ENCODE measurements around the gene ADO. TPM values are rescaled to one million over a fixed set of nuclear protein-coding genes. Genes with fewer than 3 reads are reported as not detected.

The ADO gene
- total and polyA plus RNA-seq, 10 of the 15 experiments (the other 5 are each of a cell fraction or from before 2014, with no cell fraction given), result 4.3 to 44.6 (median 18.7) TPM

Other genes starting within 250 kb of the ADO start
- 18.7 and 19.1 TPM in 2 replicates for gene EGR2, start 11.6 kb downstream of the ADO start, total RNA-seq (2014; rRNA removed)
- gene EGR2, start 11.6 kb downstream of the ADO start, total RNA-seq (2014; rRNA removed; fragmentation: Illumina TruSeq; extraction: Trizol), result 13.0 and 14.1 TPM in 2 replicates
- gene EGR2, start 11.6 kb downstream of the ADO start, total RNA-seq (2021), result 24.8 and 28.2 TPM in 2 replicates
- gene EGR2, start 11.6 kb downstream of the ADO start, polyA plus RNA-seq (2011; rRNA removed), result 40.7 and 56.5 TPM in 2 replicates
- gene EGR2, start 11.6 kb downstream of the ADO start, polyA plus RNA-seq (2014; fragmentation: Illumina TruSeq; extraction: Trizol), result 20.0 and 21.9 TPM in 2 replicates
- 10 to 100 TPM in 1 of 2 experiments, 1 to 10 TPM in 1; 8.3 to 14.0 TPM for gene EGR2, start 11.6 kb downstream of the ADO start, polyA plus RNA-seq (2014; fragmentation: Nextera tagmentation; extraction: Ambion mirVana)
- 18.2 and 20.1 TPM in 2 replicates for gene EGR2, start 11.6 kb downstream of the ADO start, polyA plus RNA-seq (2014; rRNA removed)
- gene EGR2, start 11.6 kb downstream of the ADO start, polyA plus RNA-seq (2016; fragmentation: Nextera tagmentation; extraction: Ambion mirVana), result 10 to 100 TPM in 1 of 2 experiments, 1 to 10 TPM in 1; 8.9 to 10.8 TPM